Measurements from ENCODE around the gene SPNS3. TPM values are rescaled to one million over a fixed set of nuclear protein-coding genes. Genes with fewer than 3 reads are reported as not detected.

SPNS3 gene
- polyA plus RNA-seq, 1 donor (not counting 4 experiments of a cell fraction or from before 2014, with no cell fraction given) = not detected

DNA sequence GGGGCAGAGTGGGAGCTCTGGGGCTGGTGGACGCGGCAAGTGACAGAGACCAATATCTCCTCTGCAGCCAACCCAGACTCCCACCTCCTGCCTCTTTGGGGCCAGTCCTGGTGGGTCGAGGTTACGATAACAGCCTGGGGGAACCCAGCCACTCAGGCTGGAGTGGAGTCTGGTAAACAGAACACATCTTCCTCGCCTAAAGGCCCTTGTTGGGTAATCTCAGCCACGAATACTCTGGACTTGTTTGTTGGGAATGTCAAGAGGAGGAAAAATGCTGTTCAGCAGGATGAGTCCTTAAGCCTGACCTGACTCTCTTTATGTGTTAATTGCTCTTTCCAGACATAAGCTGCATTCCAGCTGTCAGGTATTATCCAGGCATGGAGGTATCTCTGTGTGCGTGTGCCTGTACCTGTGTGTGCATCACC is 56.9 kb downstream of the SPNS3 start:
- dilution Hi-C loops (cut with MboI; ENCODE audit: extremely low pct_ligation_motif_present, low sequenced_read_pairs) = no loop called here
- no peaks in the 10 kb centered on the region for H3K36me3 ChIP-seq (ENCODE audit: control insufficient read depth in 2 of 2, extremely low read depth in 1 of 2, insufficient read depth in 2 of 2, low read length in 2 of 2)
- no peak overlapping the region for H3K9ac ChIP-seq (ENCODE audit: control insufficient read depth, extremely low read depth, insufficient read depth, low read length)
- no peak overlapping the region for H3K4me2 ChIP-seq (ENCODE audit: control insufficient read depth, extremely low read depth, insufficient read depth, low read depth, low read length)
- no peaks in the 10 kb centered on the region for H3K9me3 ChIP-seq (ENCODE audit: control insufficient read depth, low read depth, low read length)
- H3K4me3 ChIP-seq (ENCODE audit: control insufficient read depth in 2 of 3, extremely low read depth in 1 of 3, insufficient read depth in 2 of 3, low read depth in 1 of 3, low read length in 3 of 3) = no peak overlapping the region
- H3K79me2 ChIP-seq (ENCODE audit: control insufficient read depth, insufficient read depth, low read length) = no peaks in the 10 kb centered on the region
- FAIRE-seq (no peak), DNase-seq (ENCODE audit: low read depth, low spot score) (no peak)
- peaks cover 7% of the 10 kb centered on the region for H3K4me1 ChIP-seq (ENCODE audit: control insufficient read depth, extremely low read depth, insufficient read depth, low read length)
- no peak overlapping the region for H2AFZ ChIP-seq (ENCODE audit: control insufficient read depth, low read length)
- no peaks in the 10 kb centered on the region for H3K9me1 ChIP-seq (ENCODE audit: control insufficient read depth, extremely low read depth, insufficient read depth, low read length)
- no peak overlapping the region for H3K27ac ChIP-seq (ENCODE audit: control insufficient read depth, insufficient read depth, low read length)
- no peaks in the 10 kb centered on the region for H4K20me1 ChIP-seq (ENCODE audit: control insufficient read depth, extremely low read depth, insufficient read depth, low read length)
- TF ChIP-seq, protein P1, sequence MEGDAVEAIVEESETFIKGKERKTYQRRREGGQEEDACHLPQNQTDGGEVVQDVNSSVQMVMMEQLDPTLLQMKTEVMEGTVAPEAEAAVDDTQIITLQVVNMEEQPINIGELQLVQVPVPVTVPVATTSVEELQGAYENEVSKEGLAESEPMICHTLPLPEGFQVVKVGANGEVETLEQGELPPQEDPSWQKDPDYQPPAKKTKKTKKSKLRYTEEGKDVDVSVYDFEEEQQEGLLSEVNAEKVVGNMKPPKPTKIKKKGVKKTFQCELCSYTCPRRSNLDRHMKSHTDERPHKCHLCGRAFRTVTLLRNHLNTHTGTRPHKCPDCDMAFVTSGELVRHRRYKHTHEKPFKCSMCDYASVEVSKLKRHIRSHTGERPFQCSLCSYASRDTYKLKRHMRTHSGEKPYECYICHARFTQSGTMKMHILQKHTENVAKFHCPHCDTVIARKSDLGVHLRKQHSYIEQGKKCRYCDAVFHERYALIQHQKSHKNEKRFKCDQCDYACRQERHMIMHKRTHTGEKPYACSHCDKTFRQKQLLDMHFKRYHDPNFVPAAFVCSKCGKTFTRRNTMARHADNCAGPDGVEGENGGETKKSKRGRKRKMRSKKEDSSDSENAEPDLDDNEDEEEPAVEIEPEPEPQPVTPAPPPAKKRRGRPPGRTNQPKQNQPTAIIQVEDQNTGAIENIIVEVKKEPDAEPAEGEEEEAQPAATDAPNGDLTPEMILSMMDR (optimal IDR thresholded peaks at IDR 0.05 in 1 of 3, IDR thresholded peaks at IDR 0.05 in 1 of 3, conservative IDR thresholded peaks at IDR 0.05 in 1 of 3; ENCODE audit: extremely low read depth in 1 of 3, insufficient read depth in 2 of 3, low read length in 3 of 3) = no peak
- no peaks in the 10 kb centered on the region for H3K27me3 ChIP-seq (ENCODE audit: control insufficient read depth, extremely low read depth, insufficient read depth, low read length)

DNA sequence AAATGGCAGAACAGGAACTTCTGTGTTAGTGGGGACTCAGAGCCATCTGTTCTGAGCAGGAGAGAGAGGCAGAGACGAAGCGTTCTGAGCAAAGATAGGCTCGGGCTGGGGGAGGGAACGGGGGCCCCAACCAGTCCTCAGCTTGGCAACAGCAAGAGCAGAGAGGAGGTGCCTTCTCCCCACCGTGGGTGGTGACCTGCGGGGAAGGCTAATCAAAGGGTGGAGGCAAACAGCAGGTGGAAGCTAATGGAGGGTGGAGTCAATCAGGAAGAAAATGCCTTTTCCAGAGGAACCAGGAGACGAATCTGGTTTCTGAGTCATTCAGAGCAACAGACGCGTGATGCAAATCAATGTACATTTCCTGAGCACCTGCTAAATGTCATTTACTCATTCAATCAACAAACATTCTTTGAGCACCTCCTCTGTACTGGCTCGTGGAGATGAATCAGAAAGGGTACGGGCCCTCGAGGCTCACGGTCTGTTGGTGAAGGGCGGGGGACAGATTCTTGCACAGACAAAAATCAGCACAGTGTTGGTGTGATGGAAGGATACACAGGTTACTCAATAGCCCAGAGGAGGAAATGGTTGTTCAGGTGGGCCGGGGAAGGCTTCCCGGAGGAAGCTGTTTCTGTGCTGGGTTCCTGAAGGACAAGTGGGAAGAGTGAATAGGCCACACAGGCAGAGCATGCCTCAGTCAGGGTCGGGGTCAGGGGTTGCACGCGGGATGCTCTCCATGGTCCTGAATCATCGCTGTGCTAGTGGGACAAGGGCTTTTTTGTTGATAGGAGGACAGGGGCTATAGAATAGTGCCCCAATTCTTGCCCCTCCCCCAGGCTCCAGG is 59.2 kb downstream of the SPNS3 start:
- Histone ChIP-seq H3K9me3 (ENCODE audit: control insufficient read depth, low read depth, low read length) (no peaks in the 10 kb centered on the region), H3K9ac (ENCODE audit: control insufficient read depth, extremely low read depth, insufficient read depth, low read length) (no peak overlapping the region), H3K79me2 (ENCODE audit: control insufficient read depth, insufficient read depth, low read length) (no peaks in the 10 kb centered on the region), H3K36me3 (ENCODE audit: control insufficient read depth in 2 of 2, extremely low read depth in 1 of 2, insufficient read depth in 2 of 2, low read length in 2 of 2) (no peaks in the 10 kb centered on the region), H4K20me1 (ENCODE audit: control insufficient read depth, extremely low read depth, insufficient read depth, low read length) (no peaks in the 10 kb centered on the region), H3K9me1 (ENCODE audit: control insufficient read depth, extremely low read depth, insufficient read depth, low read length) (no peaks in the 10 kb centered on the region), H3K4me3 (ENCODE audit: control insufficient read depth in 2 of 3, extremely low read depth in 1 of 3, insufficient read depth in 2 of 3, low read depth in 1 of 3, low read length in 3 of 3) (no peak overlapping the region), H2AFZ (ENCODE audit: control insufficient read depth, low read length) (no peak overlapping the region), H3K4me1 (ENCODE audit: control insufficient read depth, extremely low read depth, insufficient read depth, low read length) (peaks cover 19% of the 10 kb centered on the region), H3K4me2 (ENCODE audit: control insufficient read depth, extremely low read depth, insufficient read depth, low read depth, low read length) (peak overlapping the region; percentile 37), H3K27me3 (ENCODE audit: control insufficient read depth, extremely low read depth, insufficient read depth, low read length) (peaks cover 4% of the 10 kb centered on the region), H3K27ac (ENCODE audit: control insufficient read depth, insufficient read depth, low read length) (no peak overlapping the region)
- DNase-seq (ENCODE audit: low read depth, low spot score) (no peak), FAIRE-seq (peak; percentile 84)
- TF ChIP-seq, protein P1 (optimal IDR thresholded peaks at IDR 0.05 in 1 of 3, IDR thresholded peaks at IDR 0.05 in 1 of 3, conservative IDR thresholded peaks at IDR 0.05 in 1 of 3; ENCODE audit: extremely low read depth in 1 of 3, insufficient read depth in 2 of 3, low read length in 3 of 3) = no peak
- TF ChIP-seq EZH2 (IDR thresholded peaks at IDR 0.05; ENCODE audit: low read length) = no peak
- dilution Hi-C loops (cut with MboI; ENCODE audit: extremely low pct_ligation_motif_present, low sequenced_read_pairs) = no loop called here
